Activated CD4-positive, alpha-beta T cell treated with anti-CD3 and anti-CD28 coated beads, Interleukin-2, amount 10 ng/mL, durations not matched to agents 7 days and 5 days (primary cell): ENCODE results near the gene DDX41. TPM values are rescaled to one million over a fixed set of nuclear protein-coding genes. Genes with fewer than 3 reads are reported as not detected.

Experiments used
- CTCF ChIA-PET: fragments of 350-600 bp; sonication (Branson Sonifier 250); formaldehyde crosslinking; loops from one replicate; lab custom pipeline; 2021; ENCODE audit warnings: antibody characterized with exemption; lab: Charles Lee
- POLR2A ChIA-PET: fragments of 350-600 bp; sonication (Branson Sonifier 250); formaldehyde crosslinking; loops from one replicate; lab custom pipeline; 2021; ENCODE audit warnings: antibody characterized with exemption; lab: Charles Lee
- DNase-seq: peaks from one replicate; pipeline ENCODE4 v3.0.0-alpha.2; 2020
- H3K27ac Mint-ChIP-seq: one replicate; pipeline ENCODE4 v1.8.0; 2021; ENCODE audit warnings: mild to moderate bottlenecking, moderate library complexity, mixed read lengths
- H3K27me3 Mint-ChIP-seq: one replicate; pipeline ENCODE4 v1.8.0; 2021; ENCODE audit warnings: mixed read lengths
- H3K36me3 Mint-ChIP-seq: one replicate; pipeline ENCODE4 v1.8.0; 2021; ENCODE audit warnings: low read depth, mixed read lengths
- H3K4me1 Mint-ChIP-seq: one replicate; pipeline ENCODE4 v1.8.0; 2021; ENCODE audit warnings: mixed read lengths
- H3K4me3 Mint-ChIP-seq: one replicate; pipeline ENCODE4 v1.8.0; 2021; ENCODE audit warnings: mild to moderate bottlenecking, moderate library complexity, mixed read lengths
- H3K9me3 Mint-ChIP-seq: one replicate; pipeline ENCODE4 v1.8.0; 2021; ENCODE audit warnings: mixed read lengths
- total RNA-seq, 2 experiments: library from RNA; stranded (reverse); gene quantifications; one replicate each; pipeline ENCODE4 v1.2.3, GENCODE V29; 2021

Gene DDX41
- total RNA-seq, 2 experiments from 2014 or later, result 106 to 118 TPM

DNA sequence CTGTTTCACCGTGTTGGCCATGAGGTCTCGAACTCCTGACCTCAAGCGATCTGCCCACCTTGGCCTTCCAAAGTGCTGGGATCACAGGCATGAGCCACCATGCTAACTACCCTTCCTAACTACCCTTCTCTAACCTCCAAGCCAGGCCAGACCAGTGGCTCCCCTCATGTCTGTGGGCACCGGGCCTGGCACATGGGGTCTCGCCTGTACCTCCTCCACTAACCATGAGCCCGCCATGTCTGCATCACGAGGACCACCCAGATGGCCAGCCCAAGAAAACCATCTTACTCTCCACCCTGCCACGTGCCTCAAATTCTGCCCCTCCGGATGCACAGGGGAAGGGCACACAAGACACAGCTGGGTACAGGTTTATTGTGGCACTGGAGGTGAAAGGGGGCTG, 33.7 kb downstream of the DDX41 start:
- CTCF ChIA-PET, result interaction anchor here (0.8 kb wide), 1 partner anchor 94 kb away, joined by 3 read pairs; no protein-coding TSS in a partner anchor
- peaks cover 21% of the 10 kb centered on the region for H3K4me1 Mint-ChIP-seq

DNA sequence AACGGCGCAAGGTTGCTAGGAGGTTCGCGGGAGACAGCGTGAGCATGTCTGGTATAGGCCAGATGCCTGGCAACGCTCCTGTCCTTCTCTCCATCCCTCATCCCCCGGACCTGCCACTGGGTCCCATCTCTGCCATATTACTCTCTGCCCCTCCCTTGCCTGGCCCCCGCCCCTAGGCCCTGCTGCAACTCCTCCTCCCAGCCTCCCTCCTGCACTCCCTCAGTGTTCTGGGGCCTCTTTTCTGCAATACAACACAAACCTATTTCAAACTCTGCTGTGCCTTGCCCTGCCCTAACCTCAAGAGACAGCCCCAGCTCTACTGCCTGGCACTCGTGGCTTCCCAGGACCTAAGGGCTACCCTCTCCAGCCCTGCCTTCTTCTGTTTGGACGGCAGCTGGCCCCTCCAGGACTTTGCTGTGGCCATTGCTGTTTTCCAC, 34.4 kb downstream of the DDX41 start:
- H3K36me3 Mint-ChIP-seq, result peaks cover 4% of the 10 kb centered on the region
- peaks cover 26% of the 10 kb centered on the region for H3K4me1 Mint-ChIP-seq
- H3K9me3 Mint-ChIP-seq, result no peaks in the 10 kb centered on the region
- ChIA-PET CTCF (interaction anchor here (0.8 to 46.8 kb wide), 3 partner anchors 15 to 93 kb away, joined by 3 to 1643 read pairs (median 3); partner anchors contain the start of genes F12, GRK6, PDLIM7 and PFN3), POLR2A (no interaction called here)
- H3K27me3 Mint-ChIP-seq, result no peaks in the 10 kb centered on the region
- H3K4me3 Mint-ChIP-seq, result no peak overlapping the region
- no peak overlapping the region for H3K27ac Mint-ChIP-seq
- DNase-seq, result no peak

More for the DNA sequence above, 33.7 kb downstream of the DDX41 start:
- no peaks in the 10 kb centered on the region for H3K27me3 Mint-ChIP-seq
- H3K36me3 Mint-ChIP-seq, result peaks cover 4% of the 10 kb centered on the region
- no peaks in the 10 kb centered on the region for H3K9me3 Mint-ChIP-seq
- H3K4me3 Mint-ChIP-seq, result no peak overlapping the region
- POLR2A ChIA-PET, result no interaction called here
- no peak overlapping the region for H3K27ac Mint-ChIP-seq
- no peak for DNase-seq

GRCh38 chr5:177479774-177480173, 37.0 kb downstream of the DDX41 start:
- ChIA-PET CTCF (interaction anchor here (0.6 to 46.8 kb wide), 6 partner anchors 17 to 368 kb away, joined by 3 to 1643 read pairs (median 4); partner anchors contain the start of genes F12, GRK6, PFN3 and SLC34A1), POLR2A (interaction anchor here (0.6 kb wide), 1 partner anchor 8 kb away, joined by 3 read pairs; no protein-coding TSS in a partner anchor)
- Mint-ChIP-seq H3K36me3 (peaks cover 2% of the 10 kb centered on the region), H3K27me3 (peaks cover 3% of the 10 kb centered on the region), H3K27ac (peak overlapping the region; percentile 91), H3K9me3 (no peaks in the 10 kb centered on the region), H3K4me1 (peaks cover 41% of the 10 kb centered on the region), H3K4me3 (no peak overlapping the region)
- no peak for DNase-seq

GRCh38 chr5:177478711-177479646, 37.8 kb downstream of the DDX41 start:
- peak overlapping the region; percentile 91 for H3K27ac Mint-ChIP-seq
- CTCF ChIA-PET, result interaction anchor here (1.1 to 46.8 kb wide), 8 partner anchors 11 to 70 kb away, joined by 3 to 1643 read pairs (median 5); partner anchors contain the start of genes F12, GRK6, PFN3 and SLC34A1
- H3K4me3 Mint-ChIP-seq, result no peak overlapping the region
- POLR2A ChIA-PET, result interaction anchor here (0.6 kb wide), 1 partner anchor 8 kb away, joined by 3 read pairs; no protein-coding TSS in a partner anchor
- H3K36me3 Mint-ChIP-seq, result peaks cover 2% of the 10 kb centered on the region
- peaks cover 11% of the 10 kb centered on the region for H3K27me3 Mint-ChIP-seq
- peaks cover 49% of the 10 kb centered on the region for H3K4me1 Mint-ChIP-seq
- peak; percentile 42 for DNase-seq
- H3K9me3 Mint-ChIP-seq, result no peaks in the 10 kb centered on the region

- peaks cover 51% of the 10 kb centered on the region for H3K4me1 Mint-ChIP-seq
- H3K27ac Mint-ChIP-seq, result peak overlapping the region; percentile 91
- ChIA-PET CTCF (interaction anchor here (1.4 to 46.8 kb wide), 10 partner anchors 10 to 69 kb away, joined by 3 to 1643 read pairs (median 6); partner anchors contain the start of genes F12, GRK6, PFN3 and SLC34A1), POLR2A (interaction anchor here (0.7 kb wide), 1 partner anchor 166 kb away, joined by 4 read pairs; no protein-coding TSS in a partner anchor)
- no peak for DNase-seq
- no peak overlapping the region for H3K4me3 Mint-ChIP-seq
- H3K27me3 Mint-ChIP-seq, result peaks cover 13% of the 10 kb centered on the region
- peaks cover 2% of the 10 kb centered on the region for H3K36me3 Mint-ChIP-seq
- H3K9me3 Mint-ChIP-seq, result no peaks in the 10 kb centered on the region
Observed at GRCh38 chr5:177477701-177478477, 38.9 kb downstream of the DDX41 start.

DNA sequence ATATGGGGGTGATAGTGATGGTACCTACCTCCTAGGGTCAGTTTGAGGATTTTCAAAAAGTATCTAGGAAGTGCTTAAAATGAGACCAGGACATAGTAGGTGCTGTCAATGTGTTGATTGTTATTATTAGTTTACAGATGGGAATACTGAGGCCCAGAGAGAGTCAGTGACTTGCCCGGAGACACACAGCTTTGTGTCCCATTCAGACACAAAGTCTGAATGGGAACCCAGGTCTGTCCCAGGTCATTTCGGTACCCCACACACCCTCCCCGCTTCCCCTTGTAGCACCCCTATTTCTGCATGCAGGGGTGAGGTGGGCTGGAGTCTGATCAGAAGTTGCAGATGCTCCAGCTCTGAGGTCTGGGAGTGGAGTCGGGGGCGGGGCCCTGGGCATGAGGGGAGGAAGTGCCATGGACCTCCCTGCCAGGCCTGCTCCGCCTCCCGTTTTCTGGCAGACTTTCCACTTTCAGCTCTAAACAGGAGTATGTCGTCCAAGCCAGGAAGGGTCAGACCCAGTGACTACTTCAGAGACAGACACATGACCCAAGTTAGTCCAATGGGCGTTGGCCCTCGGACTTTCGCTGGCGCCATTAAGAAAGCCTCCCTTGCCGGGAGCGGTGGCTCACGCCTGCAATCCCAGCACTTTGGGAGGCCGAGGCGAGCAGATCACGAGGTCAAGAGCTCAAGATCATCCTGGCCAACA, 40.1 kb downstream of the DDX41 start:
- Mint-ChIP-seq H3K9me3 (no peaks in the 10 kb centered on the region), H3K4me1 (peaks cover 56% of the 10 kb centered on the region), H3K27me3 (peaks cover 13% of the 10 kb centered on the region), H3K36me3 (peaks cover 2% of the 10 kb centered on the region), H3K4me3 (no peak overlapping the region), H3K27ac (no peak overlapping the region)
- DNase-seq, result no peak
- ChIA-PET POLR2A (no interaction called here), CTCF (interaction anchor here (1.0 to 46.8 kb wide), 7 partner anchors 9 to 167 kb away, joined by 3 to 1643 read pairs (median 5); partner anchors contain the start of genes F12, GRK6, PFN3 and SLC34A1)

- peaks cover 13% of the 10 kb centered on the region for H3K27me3 Mint-ChIP-seq
- H3K27ac Mint-ChIP-seq, result peak overlapping the region; percentile 58
- ChIA-PET CTCF (interaction anchor here (0.7 to 46.8 kb wide), 8 partner anchors 12 to 67 kb away, joined by 3 to 1643 read pairs (median 4); partner anchors contain the start of genes F12, GRK6, PFN3 and SLC34A1), POLR2A (no interaction called here)
- DNase-seq, result no peak
- no peaks in the 10 kb centered on the region for H3K9me3 Mint-ChIP-seq
- peaks cover 59% of the 10 kb centered on the region for H3K4me1 Mint-ChIP-seq
- H3K4me3 Mint-ChIP-seq, result no peak overlapping the region
- H3K36me3 Mint-ChIP-seq, result peaks cover 2% of the 10 kb centered on the region
Observed at GRCh38 chr5:177475563-177476427, 41.0 kb downstream of the DDX41 start.

GRCh38 chr5:177474846-177475562, 41.8 kb downstream of the DDX41 start:
- ChIA-PET CTCF (interaction anchor here (0.7 to 46.8 kb wide), 6 partner anchors 19 to 66 kb away, joined by 3 to 1643 read pairs (median 3); partner anchors contain the start of genes F12, GRK6, PFN3 and SLC34A1), POLR2A (no interaction called here)
- no peaks in the 10 kb centered on the region for H3K9me3 Mint-ChIP-seq
- peak overlapping the region; percentile 8 for H3K4me3 Mint-ChIP-seq
- H3K36me3 Mint-ChIP-seq, result peaks cover 2% of the 10 kb centered on the region
- H3K27ac Mint-ChIP-seq, result peak overlapping the region; percentile 58
- no peak for DNase-seq
- peaks cover 13% of the 10 kb centered on the region for H3K27me3 Mint-ChIP-seq
- H3K4me1 Mint-ChIP-seq, result peaks cover 57% of the 10 kb centered on the region

DNA sequence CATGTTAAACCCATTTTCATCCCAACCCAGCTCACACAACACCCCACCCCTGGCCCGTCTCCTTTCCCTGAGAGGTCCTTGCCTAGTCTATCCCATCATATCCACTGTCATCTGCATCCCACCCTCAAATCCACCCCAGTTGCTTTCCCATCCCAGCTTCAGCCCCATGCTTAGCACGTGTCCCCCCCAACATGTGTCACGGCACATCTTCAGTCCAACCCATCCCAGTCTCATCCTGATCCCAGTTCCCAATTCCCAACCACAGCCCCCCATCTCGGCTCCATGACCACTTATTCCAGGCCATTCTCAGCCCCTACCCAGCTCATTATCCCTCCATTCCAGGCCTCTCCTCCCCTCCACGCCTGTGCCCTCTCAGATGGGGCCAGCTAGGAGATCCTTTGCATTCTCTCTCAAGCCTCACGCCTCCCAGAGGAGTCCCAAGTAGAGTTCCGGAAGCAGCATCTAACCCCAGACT, 42.7 kb downstream of the DDX41 start:
- H3K27ac Mint-ChIP-seq, result peak overlapping the region; percentile 36
- peaks cover 2% of the 10 kb centered on the region for H3K36me3 Mint-ChIP-seq
- peaks cover 13% of the 10 kb centered on the region for H3K27me3 Mint-ChIP-seq
- ChIA-PET CTCF (interaction anchor here (1.0 to 46.8 kb wide), 2 partner anchors 20 to 66 kb away, joined by 3 to 1643 read pairs; partner anchors contain the start of genes F12, GRK6, PFN3 and SLC34A1), POLR2A (no interaction called here)
- H3K4me3 Mint-ChIP-seq, result peak overlapping the region; percentile 69
- H3K4me1 Mint-ChIP-seq, result peaks cover 48% of the 10 kb centered on the region
- H3K9me3 Mint-ChIP-seq, result no peaks in the 10 kb centered on the region
- no peak for DNase-seq

- peak within 1 kb of the TSS; percentile 36 for H3K27ac Mint-ChIP-seq
- CTCF ChIA-PET, result interaction anchor here (0.8 to 46.8 kb wide), 4 partner anchors 17 to 65 kb away, joined by 3 to 1643 read pairs (median 34); partner anchors contain the start of genes F12, GRK6, PFN3 and SLC34A1
- H3K27me3 Mint-ChIP-seq, result peaks cover 13% of the 10 kb centered on the region
- DNase-seq, result no peak
- H3K4me3 Mint-ChIP-seq, result peak within 1 kb of the TSS; percentile 69
- no peaks in the 10 kb centered on the region for H3K36me3 Mint-ChIP-seq
- H3K4me1 Mint-ChIP-seq, result peaks cover 43% of the 10 kb centered on the region
- no peaks in the 10 kb centered on the region for H3K9me3 Mint-ChIP-seq
- POLR2A ChIA-PET, result no interaction called here
Observed at GRCh38 chr5:177473443-177474001, 43.2 kb downstream of the DDX41 start, which contains the start of gene DBN1. Gene DBN1, minus strand, starts transcription at chr5:177473634. Its CDS starts 113 bp downstream, at chr5:177473521.
